Stomach (tissue), 9 donors: ENCODE measurements around the gene HERPUD1. TPM values are rescaled to one million over a fixed set of nuclear protein-coding genes. Genes with fewer than 3 reads are reported as not detected.

Experiments used
- DNase-seq, 2 donors: peaks; one replicate each; pipeline versions ENCODE4 v3.0.0 to v3.0.0-alpha.2; 2013 to 2019
- H3K27ac ChIP-seq, 5 donors: fragments of 200-600 bp in 4 of 5; sonication (generic) in 4 of 5; one replicate each; pipeline ENCODE4 v1.5.1; 2013 to 2019; ENCODE audit warnings: mild to moderate bottlenecking in 1 of 5, moderate library complexity in 1 of 5
- H3K27me3 ChIP-seq, 3 donors: fragments of 200-600 bp; sonication (generic); one replicate each; pipeline ENCODE4 v1.5.1; 2017 to 2019; ENCODE audit warnings: mixed run types in 1 of 3
- H3K36me3 ChIP-seq, 4 donors: fragments of 200-600 bp; sonication (generic); 1 replicate in 3 of 4; 2 replicates in 1 of 4; pipeline ENCODE4 v1.5.1; 2016 to 2019
- H3K4me1 ChIP-seq, 4 donors: fragments of 200-600 bp; sonication (generic); one replicate each; pipeline ENCODE4 v1.5.1; 2016 to 2019
- H3K4me3 ChIP-seq, 4 donors: fragments of 200-600 bp; sonication (generic) in 3 of 4; one replicate each; pipeline ENCODE4 v1.5.1; 2016 to 2019; ENCODE audit warnings: mild to moderate bottlenecking in 1 of 4
- H3K9me3 ChIP-seq, 4 donors: fragments of 200-600 bp; sonication (generic); one replicate each; pipeline ENCODE4 v1.5.1; 2016 to 2019
- CTCF ChIP-seq, 7 experiments: fragments of 450-650 bp in 4 of 7; fragments of 200-600 bp in 3 of 7; sonication (generic) in 3 of 7; IDR thresholded peaks; one replicate each; pipeline ENCODE4 v1.5.1; 2016 to 2019; ENCODE audit warnings: antibody characterized with exemption in 7 of 7, control low read depth in 2 of 7, mild to moderate bottlenecking in 1 of 7
- EP300 ChIP-seq: sonication (generic); formaldehyde crosslinking; IDR thresholded peaks from one replicate; pipeline ENCODE4 v1.6.1; 2017; ENCODE audit warnings: antibody characterized with exemption
- POLR2A ChIP-seq, 4 donors: fragments of 450-650 bp; IDR thresholded peaks; one replicate each; pipeline ENCODE4 v1.6.1; 2016; ENCODE audit warnings: antibody characterized with exemption in 4 of 4, control low read depth in 2 of 4, mild to moderate bottlenecking in 1 of 4, moderate library complexity in 1 of 4
- POLR2AphosphoS5 ChIP-seq, 3 donors: sonication (generic); formaldehyde crosslinking; IDR thresholded peaks; one replicate each; pipeline ENCODE4 v1.6.1; 2016; ENCODE audit warnings: antibody characterized with exemption in 3 of 3
- WGBS, 5 donors: extraction: QIAGEN DNeasy Blood & Tissue Kit in 3 of 5; methylation state at CpG; one replicate each; pipeline versions ENCODE4 v1.1.5 to v1.1.7; 2013 to 2018; 5-methylcytosine and 5-hydroxymethylcytosine counted together
- intact Hi-C: fragments of 100-400 bp; cut with DNase I; formaldehyde crosslinking; loops from one replicate; pipeline ENCODE4 v1.15.1; 2023; ENCODE audit warnings: low total_unique reads
- polyA plus RNA-seq, 3 donors: library from polyadenylated mRNA; stranded (reverse); fragments of 200-250 nt; gene quantifications; one replicate each; pipeline ENCODE4 v1.2.3, GENCODE V29; 2013
- total RNA-seq, 5 donors: library from RNA; depleted of rRNA; stranded (reverse); fragments of >200 nt; gene quantifications; one replicate each; pipeline versions ENCODE4 v1.1.0 to v1.2.3, GENCODE V29; 2014 to 2016
- donor health status: healthy with polysubstance abuse.
- donor health status: Bipolar disorder and iron deficiency.
- donor health status: healthy.

The HERPUD1 gene
- total and polyA plus RNA-seq, 8 donors: 2.6 to 329 (median 74.7) TPM

GRCh38 chr16:56967733-56968132 lies 35.8 kb downstream of the HERPUD1 start:
- Histone ChIP-seq H3K36me3 (no peaks in the 10 kb centered on the region), H3K4me1 (peaks cover 0 to 19% (median 8%) of the 10 kb centered on the region in 4 donors), H3K9me3 (no peaks in the 10 kb centered on the region), H3K4me3 (no peak overlapping the region), H3K27ac (no peak overlapping the region), H3K27me3 (peaks cover 0 to 5% (median 0%) of the 10 kb centered on the region in 3 donors)
- TF ChIP-seq CTCF (IDR thresholded peaks at IDR 0.05) (no peak), POLR2A (IDR thresholded peaks at IDR 0.05) (no peak), EP300 (no peak), POLR2AphosphoS5 (IDR thresholded peaks at IDR 0.05) (no peak)
- intact Hi-C loops: no loop called here
- no peak for DNase-seq
- 18 to 41% (median 30%) methylated on average over 2 of the region's 2 CpGs for WGBS, 5 donors

GRCh38 chr16:56969769-56970168 lies 37.8 kb downstream of the HERPUD1 start:
- no peak for TF ChIP-seq EP300
- no peak for TF ChIP-seq POLR2A (IDR thresholded peaks at IDR 0.05)
- TF ChIP-seq POLR2AphosphoS5 (IDR thresholded peaks at IDR 0.05): no peak
- no peak for TF ChIP-seq CTCF (IDR thresholded peaks at IDR 0.05)
- no peak for DNase-seq

GRCh38 chr16:56970934-56971767 lies 39.2 kb downstream of the HERPUD1 start:
- no peak for TF ChIP-seq EP300
- no peak for TF ChIP-seq CTCF (IDR thresholded peaks at IDR 0.05)
- no peak for TF ChIP-seq POLR2A (IDR thresholded peaks at IDR 0.05)
- no peak for TF ChIP-seq POLR2AphosphoS5 (IDR thresholded peaks at IDR 0.05)
- peaks cover 0 to 5% (median 0%) of the 10 kb centered on the region in 3 donors for H3K27me3 ChIP-seq
- H3K27ac ChIP-seq: no peak overlapping the region
- intact Hi-C loops: no loop called here
- DNase-seq: no peak
- 55 to 80% (median 75%) methylated on average over 6 to 8 of the region's 8 CpGs for WGBS, 5 donors
- no peaks in the 10 kb centered on the region for H3K9me3 ChIP-seq
- H3K4me3 ChIP-seq: no peak overlapping the region
- peaks cover 0 to 6% (median 0%) of the 10 kb centered on the region in 4 donors for H3K4me1 ChIP-seq
- H3K36me3 ChIP-seq: no peaks in the 10 kb centered on the region

More at GRCh38 chr16:56969769-56970168, 37.8 kb downstream of the HERPUD1 start:
- H3K4me3 ChIP-seq: no peak overlapping the region
- peaks cover 0 to 5% (median 0%) of the 10 kb centered on the region in 3 donors for H3K27me3 ChIP-seq
- H3K36me3 ChIP-seq: no peaks in the 10 kb centered on the region
- H3K9me3 ChIP-seq: no peaks in the 10 kb centered on the region
- intact Hi-C loops: no loop called here
- WGBS, 5 donors: 88 to 100% (median 94%) methylated on average over 3 to 7 of the region's 7 CpGs
- no peak overlapping the region for H3K27ac ChIP-seq
- H3K4me1 ChIP-seq: peaks cover 0 to 17% (median under 1%) of the 10 kb centered on the region in 4 donors

GRCh38 chr16:56971768-56972043 lies 39.8 kb downstream of the HERPUD1 start:
- 90 to 100% (median 92%) methylated on average over 3 of the region's 3 CpGs for WGBS, 5 donors
- intact Hi-C loops: no loop called here
- DNase-seq: no peak

More at GRCh38 chr16:56971768-56972043, 39.8 kb downstream of the HERPUD1 start:
- H3K27me3 ChIP-seq: peaks cover 0 to 5% (median 0%) of the 10 kb centered on the region in 3 donors
- no peak overlapping the region for H3K27ac ChIP-seq
- H3K9me3 ChIP-seq: no peaks in the 10 kb centered on the region
- no peak for TF ChIP-seq CTCF (IDR thresholded peaks at IDR 0.05)
- no peak for TF ChIP-seq EP300
- TF ChIP-seq POLR2A (IDR thresholded peaks at IDR 0.05): no peak
- TF ChIP-seq POLR2AphosphoS5 (IDR thresholded peaks at IDR 0.05): no peak
- no peaks in the 10 kb centered on the region for H3K36me3 ChIP-seq
- peaks cover 0 to 4% (median 0%) of the 10 kb centered on the region in 4 donors for H3K4me1 ChIP-seq
- H3K4me3 ChIP-seq: no peak overlapping the region
